PFSK-1 (cell line): Measurements from ENCODE around the gene TNFRSF9.

Experiments
- FOXP2 ChIP-seq: optimal IDR thresholded peaks from 2 replicates; pipeline ENCODE3; 2011; ENCODE audit warnings: borderline replicate concordance, control low read depth, inconsistent platforms; ENCODE audit not compliant: insufficient read depth; ENCODE audit errors: extremely low read length, extremely low read depth
- POLR2AphosphoS5 ChIP-seq: IDR thresholded peaks from 2 replicates; pipeline ENCODE4 v1.6.1; 2012; ENCODE audit warnings: low read depth, mild to moderate bottlenecking, control low read depth, low read length, moderate library complexity
- SIN3A ChIP-seq: IDR thresholded peaks from 2 replicates; pipeline ENCODE4 v1.6.1; 2012; ENCODE audit warnings: mild to moderate bottlenecking, low read length, moderate library complexity, borderline replicate concordance; ENCODE audit not compliant: insufficient read depth
- TAF1 ChIP-seq: IDR thresholded peaks from 2 replicates; pipeline ENCODE4 v1.6.1; 2012; ENCODE audit warnings: low read length, control low read depth, borderline replicate concordance; ENCODE audit not compliant: insufficient read depth
- TF ChIP-seq, protein P1 (sequence below), 2 experiments: IDR thresholded peaks; 2 replicates each; pipeline versions ENCODE4 v1.6.1 to v1.8.0; 2011 to 2012; ENCODE audit warnings: low read depth in 2 of 2, low read length in 2 of 2, control low read depth in 1 of 2, inconsistent platforms in 1 of 2, mild to moderate bottlenecking in 1 of 2, moderate library complexity in 1 of 2; ENCODE audit not compliant: insufficient read depth in 1 of 2

TNFRSF9 gene

GRCh38 chr1:7984811-7985210, 44.2 kb upstream of the TNFRSF9 start:
- TF ChIP-seq SIN3A: no peak
- no peak for TF ChIP-seq FOXP2
- no peak for TF ChIP-seq POLR2AphosphoS5
- TF ChIP-seq TAF1: no peak
- TF ChIP-seq, protein P1, sequence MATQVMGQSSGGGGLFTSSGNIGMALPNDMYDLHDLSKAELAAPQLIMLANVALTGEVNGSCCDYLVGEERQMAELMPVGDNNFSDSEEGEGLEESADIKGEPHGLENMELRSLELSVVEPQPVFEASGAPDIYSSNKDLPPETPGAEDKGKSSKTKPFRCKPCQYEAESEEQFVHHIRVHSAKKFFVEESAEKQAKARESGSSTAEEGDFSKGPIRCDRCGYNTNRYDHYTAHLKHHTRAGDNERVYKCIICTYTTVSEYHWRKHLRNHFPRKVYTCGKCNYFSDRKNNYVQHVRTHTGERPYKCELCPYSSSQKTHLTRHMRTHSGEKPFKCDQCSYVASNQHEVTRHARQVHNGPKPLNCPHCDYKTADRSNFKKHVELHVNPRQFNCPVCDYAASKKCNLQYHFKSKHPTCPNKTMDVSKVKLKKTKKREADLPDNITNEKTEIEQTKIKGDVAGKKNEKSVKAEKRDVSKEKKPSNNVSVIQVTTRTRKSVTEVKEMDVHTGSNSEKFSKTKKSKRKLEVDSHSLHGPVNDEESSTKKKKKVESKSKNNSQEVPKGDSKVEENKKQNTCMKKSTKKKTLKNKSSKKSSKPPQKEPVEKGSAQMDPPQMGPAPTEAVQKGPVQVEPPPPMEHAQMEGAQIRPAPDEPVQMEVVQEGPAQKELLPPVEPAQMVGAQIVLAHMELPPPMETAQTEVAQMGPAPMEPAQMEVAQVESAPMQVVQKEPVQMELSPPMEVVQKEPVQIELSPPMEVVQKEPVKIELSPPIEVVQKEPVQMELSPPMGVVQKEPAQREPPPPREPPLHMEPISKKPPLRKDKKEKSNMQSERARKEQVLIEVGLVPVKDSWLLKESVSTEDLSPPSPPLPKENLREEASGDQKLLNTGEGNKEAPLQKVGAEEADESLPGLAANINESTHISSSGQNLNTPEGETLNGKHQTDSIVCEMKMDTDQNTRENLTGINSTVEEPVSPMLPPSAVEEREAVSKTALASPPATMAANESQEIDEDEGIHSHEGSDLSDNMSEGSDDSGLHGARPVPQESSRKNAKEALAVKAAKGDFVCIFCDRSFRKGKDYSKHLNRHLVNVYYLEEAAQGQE (IDR thresholded peaks at IDR 0.05; ENCODE audit: insufficient read depth in 1 of 2, low read depth in 2 of 2, low read length in 2 of 2): no peak

- TF ChIP-seq SIN3A (no peak), TAF1 (no peak), FOXP2 (no peak), POLR2AphosphoS5 (no peak)
- TF ChIP-seq, protein P1 (IDR thresholded peaks at IDR 0.05; ENCODE audit: insufficient read depth in 1 of 2, low read depth in 2 of 2, low read length in 2 of 2): no peak
Observed at GRCh38 chr1:7983086-7983778, 42.6 kb upstream of the TNFRSF9 start.

DNA sequence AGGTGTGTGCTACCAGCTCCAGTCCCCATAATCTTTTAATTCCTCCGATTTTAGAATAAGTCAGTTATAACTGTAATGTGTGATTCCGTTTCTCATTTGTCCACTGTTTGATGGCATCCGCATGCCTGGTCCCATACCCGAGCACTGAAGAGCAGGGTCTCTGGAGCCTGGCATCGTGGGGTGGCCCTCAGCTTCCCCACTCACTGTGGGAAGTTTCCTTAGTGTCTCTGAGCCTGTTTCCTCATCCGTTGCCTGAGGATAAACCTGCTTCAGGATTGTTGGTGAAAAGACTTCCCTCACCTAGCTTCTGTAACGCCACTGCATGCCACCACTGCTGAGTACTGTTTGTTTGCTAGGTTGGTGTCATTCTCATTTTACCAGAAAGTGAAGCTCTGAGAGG, 40.3 kb upstream of the TNFRSF9 start:
- TF ChIP-seq, protein P1 (IDR thresholded peaks at IDR 0.05; ENCODE audit: insufficient read depth in 1 of 2, low read depth in 2 of 2, low read length in 2 of 2): no peak
- TF ChIP-seq FOXP2 (no peak), POLR2AphosphoS5 (no peak), TAF1 (no peak), SIN3A (no peak)

- TF ChIP-seq, protein P1 (IDR thresholded peaks at IDR 0.05; ENCODE audit: insufficient read depth in 1 of 2, low read depth in 2 of 2, low read length in 2 of 2): no peak
- TF ChIP-seq FOXP2: peak; percentile 33
Observed at GRCh38 chr1:7975212-7975865, 34.7 kb upstream of the TNFRSF9 start.

DNA sequence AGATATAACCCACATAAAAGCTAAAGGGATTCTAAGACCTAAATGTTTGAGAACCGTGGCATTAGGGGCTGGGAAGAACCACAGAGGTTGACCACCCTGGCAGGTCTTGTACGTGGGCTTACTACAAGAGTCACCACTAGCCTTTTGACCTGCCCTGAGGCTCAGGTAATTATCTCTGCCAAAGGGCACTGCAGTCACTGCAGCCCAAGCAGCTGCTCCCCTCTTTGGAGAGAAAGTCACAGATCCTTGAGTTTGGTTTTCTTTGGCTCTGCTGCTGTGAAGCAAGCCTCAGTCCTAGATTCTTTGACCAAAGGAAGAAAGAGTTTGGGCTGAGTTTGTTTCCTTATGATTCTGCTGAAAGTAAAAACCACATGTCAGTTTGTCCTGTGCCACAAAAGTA, 32.4 kb upstream of the TNFRSF9 start:
- TF ChIP-seq TAF1 (no peak), SIN3A (no peak), FOXP2 (no peak), POLR2AphosphoS5 (no peak)
- TF ChIP-seq, protein P1 (IDR thresholded peaks at IDR 0.05; ENCODE audit: insufficient read depth in 1 of 2, low read depth in 2 of 2, low read length in 2 of 2): no peak
